Liver (tissue), 3 donors: ENCODE results near the gene ZNF296.

ENCODE experiments used
- EGR1 ChIP-seq, 2 donors: IDR thresholded peaks; 2 replicates each; pipeline ENCODE4 v1.6.1; 2016 to 2018; ENCODE audit warnings: antibody characterized with exemption in 2 of 2, low read depth in 2 of 2
- JUND ChIP-seq, 2 donors: IDR thresholded peaks; 2 replicates each; pipeline ENCODE4 v1.6.1; 2016; ENCODE audit warnings: antibody characterized with exemption in 2 of 2
- TF ChIP-seq, protein P1 (sequence below): fragments of 150-350 bp; IDR thresholded peaks from 2 replicates; pipeline ENCODE4 v1.5.1; 2017; ENCODE audit warnings: improper control_type of control experiment, low read depth, low read length; ENCODE audit not compliant: missing input control
- TF ChIP-seq, protein P2 (sequence below): IDR thresholded peaks from 2 replicates; pipeline ENCODE4 v1.6.1; 2016; ENCODE audit warnings: antibody characterized with exemption
- donor health status: healthy.
- donor health status: healthy.

DNA sequence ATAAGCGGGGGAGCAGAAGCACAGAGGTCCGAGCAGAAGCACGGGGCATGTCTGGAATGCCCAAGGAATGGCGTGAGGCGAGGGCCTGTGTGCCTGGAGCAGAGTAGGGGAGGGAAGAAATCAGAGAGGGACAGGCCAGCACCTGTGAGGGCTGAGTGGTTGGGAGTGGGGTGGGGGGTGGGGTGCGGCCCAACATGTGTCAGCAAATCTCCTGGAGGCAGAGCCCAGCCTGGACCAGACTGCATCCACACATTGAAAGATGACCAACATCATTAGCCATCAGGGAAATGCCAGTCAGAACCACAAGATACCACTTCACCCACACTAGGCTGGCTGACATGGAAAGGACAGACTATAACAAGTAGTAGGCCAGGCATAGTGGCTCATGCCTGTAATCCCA lies 26.2 kb downstream of the ZNF296 start:
- TF ChIP-seq, protein P1, sequence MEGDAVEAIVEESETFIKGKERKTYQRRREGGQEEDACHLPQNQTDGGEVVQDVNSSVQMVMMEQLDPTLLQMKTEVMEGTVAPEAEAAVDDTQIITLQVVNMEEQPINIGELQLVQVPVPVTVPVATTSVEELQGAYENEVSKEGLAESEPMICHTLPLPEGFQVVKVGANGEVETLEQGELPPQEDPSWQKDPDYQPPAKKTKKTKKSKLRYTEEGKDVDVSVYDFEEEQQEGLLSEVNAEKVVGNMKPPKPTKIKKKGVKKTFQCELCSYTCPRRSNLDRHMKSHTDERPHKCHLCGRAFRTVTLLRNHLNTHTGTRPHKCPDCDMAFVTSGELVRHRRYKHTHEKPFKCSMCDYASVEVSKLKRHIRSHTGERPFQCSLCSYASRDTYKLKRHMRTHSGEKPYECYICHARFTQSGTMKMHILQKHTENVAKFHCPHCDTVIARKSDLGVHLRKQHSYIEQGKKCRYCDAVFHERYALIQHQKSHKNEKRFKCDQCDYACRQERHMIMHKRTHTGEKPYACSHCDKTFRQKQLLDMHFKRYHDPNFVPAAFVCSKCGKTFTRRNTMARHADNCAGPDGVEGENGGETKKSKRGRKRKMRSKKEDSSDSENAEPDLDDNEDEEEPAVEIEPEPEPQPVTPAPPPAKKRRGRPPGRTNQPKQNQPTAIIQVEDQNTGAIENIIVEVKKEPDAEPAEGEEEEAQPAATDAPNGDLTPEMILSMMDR: no peak
- TF ChIP-seq, protein P2, sequence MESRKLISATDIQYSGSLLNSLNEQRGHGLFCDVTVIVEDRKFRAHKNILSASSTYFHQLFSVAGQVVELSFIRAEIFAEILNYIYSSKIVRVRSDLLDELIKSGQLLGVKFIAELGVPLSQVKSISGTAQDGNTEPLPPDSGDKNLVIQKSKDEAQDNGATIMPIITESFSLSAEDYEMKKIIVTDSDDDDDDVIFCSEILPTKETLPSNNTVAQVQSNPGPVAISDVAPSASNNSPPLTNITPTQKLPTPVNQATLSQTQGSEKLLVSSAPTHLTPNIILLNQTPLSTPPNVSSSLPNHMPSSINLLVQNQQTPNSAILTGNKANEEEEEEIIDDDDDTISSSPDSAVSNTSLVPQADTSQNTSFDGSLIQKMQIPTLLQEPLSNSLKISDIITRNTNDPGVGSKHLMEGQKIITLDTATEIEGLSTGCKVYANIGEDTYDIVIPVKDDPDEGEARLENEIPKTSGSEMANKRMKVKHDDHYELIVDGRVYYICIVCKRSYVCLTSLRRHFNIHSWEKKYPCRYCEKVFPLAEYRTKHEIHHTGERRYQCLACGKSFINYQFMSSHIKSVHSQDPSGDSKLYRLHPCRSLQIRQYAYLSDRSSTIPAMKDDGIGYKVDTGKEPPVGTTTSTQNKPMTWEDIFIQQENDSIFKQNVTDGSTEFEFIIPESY: no peak
- no peak for TF ChIP-seq JUND (IDR thresholded peaks at IDR 0.05)
- no peak for TF ChIP-seq EGR1 (IDR thresholded peaks at IDR 0.05; ENCODE audit: low read depth in 2 of 2)
